Measurements from ENCODE around the gene TADA1. TPM values are rescaled to one million over a fixed set of nuclear protein-coding genes. Genes with fewer than 3 reads are reported as not detected.

The TADA1 gene
- polyA plus RNA-seq, 1 donor (not counting 4 experiments of a cell fraction or from before 2014, with no cell fraction given): 15.0 TPM

DNA sequence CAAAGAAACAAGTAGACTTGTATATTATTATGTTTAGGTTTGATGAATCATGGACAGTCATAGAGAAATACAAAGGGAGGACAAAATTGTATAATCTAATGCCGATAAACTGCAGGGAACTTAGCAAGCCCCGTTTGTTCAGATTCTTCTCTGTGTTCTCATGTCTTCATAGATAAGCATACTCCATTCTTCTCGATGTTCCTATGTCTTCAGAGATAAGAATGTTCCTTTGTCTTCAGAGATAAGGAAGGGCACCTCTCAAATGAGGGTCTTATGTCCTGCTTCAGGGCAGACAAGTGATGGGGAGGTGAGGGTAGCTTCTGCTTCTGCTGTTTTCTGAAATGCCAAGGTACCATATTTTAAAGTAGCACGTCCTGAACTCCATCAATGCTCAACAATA, 19.7 kb upstream of the TADA1 start:
- Histone ChIP-seq H3K36me3 (ENCODE audit: control insufficient read depth in 2 of 2, extremely low read depth in 1 of 2, insufficient read depth in 2 of 2, low read length in 2 of 2) (no peaks in the 10 kb centered on the region), H3K9me3 (ENCODE audit: control insufficient read depth, low read depth, low read length) (no peaks in the 10 kb centered on the region), H3K4me1 (ENCODE audit: control insufficient read depth, extremely low read depth, insufficient read depth, low read length) (no peaks in the 10 kb centered on the region), H3K4me2 (ENCODE audit: control insufficient read depth, extremely low read depth, insufficient read depth, low read depth, low read length) (no peak overlapping the region), H3K27ac (ENCODE audit: control insufficient read depth, insufficient read depth, low read length) (no peak overlapping the region), H3K9ac (ENCODE audit: control insufficient read depth, extremely low read depth, insufficient read depth, low read length) (no peak overlapping the region), H3K79me2 (ENCODE audit: control insufficient read depth, insufficient read depth, low read length) (no peaks in the 10 kb centered on the region), H3K4me3 (ENCODE audit: control insufficient read depth in 2 of 3, extremely low read depth in 1 of 3, insufficient read depth in 2 of 3, low read depth in 1 of 3, low read length in 3 of 3) (no peak overlapping the region), H3K9me1 (ENCODE audit: control insufficient read depth, extremely low read depth, insufficient read depth, low read length) (no peaks in the 10 kb centered on the region), H4K20me1 (ENCODE audit: control insufficient read depth, extremely low read depth, insufficient read depth, low read length) (no peaks in the 10 kb centered on the region), H3K27me3 (ENCODE audit: control insufficient read depth, extremely low read depth, insufficient read depth, low read length) (no peaks in the 10 kb centered on the region), H2AFZ (ENCODE audit: control insufficient read depth, low read length) (no peak overlapping the region)
- no peak for FAIRE-seq
- TF ChIP-seq EZH2 (IDR thresholded peaks at IDR 0.05; ENCODE audit: low read length) (no peak), CTCF (optimal IDR thresholded peaks at IDR 0.05 in 1 of 3, IDR thresholded peaks at IDR 0.05 in 1 of 3, conservative IDR thresholded peaks at IDR 0.05 in 1 of 3; ENCODE audit: extremely low read depth in 1 of 3, insufficient read depth in 2 of 3, low read length in 3 of 3) (no peak)
- DNase-seq (ENCODE audit: low read depth, low spot score): no peak
- dilution Hi-C loops (cut with MboI; ENCODE audit: extremely low pct_ligation_motif_present, low sequenced_read_pairs): no loop called here

- H3K79me2 ChIP-seq (ENCODE audit: control insufficient read depth, insufficient read depth, low read length): no peaks in the 10 kb centered on the region
- dilution Hi-C loops (cut with MboI; ENCODE audit: extremely low pct_ligation_motif_present, low sequenced_read_pairs): no loop called here
These were observed 13.7 kb upstream of the TADA1 start for GRCh38 chr1:166889776-166890175.

More at GRCh38 chr1:166889776-166890175, 13.7 kb upstream of the TADA1 start:
- Histone ChIP-seq H3K9ac (ENCODE audit: control insufficient read depth, extremely low read depth, insufficient read depth, low read length) (no peak overlapping the region), H3K9me3 (ENCODE audit: control insufficient read depth, low read depth, low read length) (no peaks in the 10 kb centered on the region), H3K27me3 (ENCODE audit: control insufficient read depth, extremely low read depth, insufficient read depth, low read length) (peaks cover 3% of the 10 kb centered on the region), H3K27ac (ENCODE audit: control insufficient read depth, insufficient read depth, low read length) (no peak overlapping the region), H3K4me1 (ENCODE audit: control insufficient read depth, extremely low read depth, insufficient read depth, low read length) (no peaks in the 10 kb centered on the region), H2AFZ (ENCODE audit: control insufficient read depth, low read length) (no peak overlapping the region), H3K4me3 (ENCODE audit: control insufficient read depth in 2 of 3, extremely low read depth in 1 of 3, insufficient read depth in 2 of 3, low read depth in 1 of 3, low read length in 3 of 3) (no peak overlapping the region), H3K9me1 (ENCODE audit: control insufficient read depth, extremely low read depth, insufficient read depth, low read length) (no peaks in the 10 kb centered on the region), H3K4me2 (ENCODE audit: control insufficient read depth, extremely low read depth, insufficient read depth, low read depth, low read length) (no peak overlapping the region), H3K36me3 (ENCODE audit: control insufficient read depth in 2 of 2, extremely low read depth in 1 of 2, insufficient read depth in 2 of 2, low read length in 2 of 2) (no peaks in the 10 kb centered on the region), H4K20me1 (ENCODE audit: control insufficient read depth, extremely low read depth, insufficient read depth, low read length) (no peaks in the 10 kb centered on the region)
- TF ChIP-seq CTCF (optimal IDR thresholded peaks at IDR 0.05 in 1 of 3, IDR thresholded peaks at IDR 0.05 in 1 of 3, conservative IDR thresholded peaks at IDR 0.05 in 1 of 3; ENCODE audit: extremely low read depth in 1 of 3, insufficient read depth in 2 of 3, low read length in 3 of 3) (no peak), EZH2 (IDR thresholded peaks at IDR 0.05; ENCODE audit: low read length) (no peak)
- FAIRE-seq (no peak), DNase-seq (ENCODE audit: low read depth, low spot score) (no peak)

Measured in keratinocyte (primary cell).